Prostate gland (tissue), 2 donors: Measurements from ENCODE around the gene CCDC27. TPM values are rescaled to one million over a fixed set of nuclear protein-coding genes. Genes with fewer than 3 reads are reported as not detected.

Experiments
- DNase-seq: peaks from one replicate; pipeline ENCODE4 v3.0.0-alpha.2; 2019; ENCODE audit warnings: low spot score
- H3K27ac ChIP-seq, 2 donors: fragments of 200-600 bp; sonication (generic); 2 replicates each; pipeline ENCODE4 v1.5.1; 2017 to 2019
- H3K27me3 ChIP-seq: fragments of 200-600 bp; sonication (generic); replicated peaks from 2 replicates; pipeline ENCODE4 v1.5.1; 2019; ENCODE audit not compliant: insufficient read depth
- H3K36me3 ChIP-seq, 2 donors: fragments of 200-600 bp; sonication (generic); 1 replicate in 1 of 2; 2 replicates in 1 of 2; pipeline versions ENCODE4 v1.5.1 to v1.8.1; 2017 to 2019
- H3K4me1 ChIP-seq: fragments of 200-600 bp; sonication (generic); replicated peaks from 2 replicates; pipeline ENCODE4 v1.5.1; 2019
- H3K4me3 ChIP-seq, 2 donors: fragments of 200-600 bp; sonication (generic); 2 replicates each; pipeline ENCODE4 v1.5.1; 2017 to 2019
- H3K9me3 ChIP-seq: fragments of 200-600 bp; sonication (generic); 2 replicates; pipeline ENCODE4 v1.5.1; 2017
- POLR2A ChIP-seq: fragments of 450-650 bp; IDR thresholded peaks from one replicate; pipeline ENCODE4 v1.6.1; 2016; ENCODE audit warnings: antibody characterized with exemption, mild to moderate bottlenecking
- POLR2AphosphoS5 ChIP-seq: sonication (generic); formaldehyde crosslinking; IDR thresholded peaks from one replicate; pipeline ENCODE4 v1.6.1; 2017; ENCODE audit warnings: antibody characterized with exemption
- WGBS: methylation state at CpG from one replicate; pipeline ENCODE4 v1.1.5; 2018; 5-methylcytosine and 5-hydroxymethylcytosine counted together
- intact Hi-C: fragments of 100-400 bp; cut with DNase I; formaldehyde crosslinking; loops from one replicate; pipeline ENCODE4 v1.14.2; 2022
- total RNA-seq, 2 donors: library from RNA; depleted of rRNA; stranded (reverse); fragments of >200 nt; gene quantifications; one replicate each; pipeline ENCODE4 v1.1.0, GENCODE V29; 2016
- TF ChIP-seq, protein P1 (sequence below), 4 experiments: fragments of 200-600 bp in 2 of 4; fragments of 450-650 bp in 2 of 4; sonication (generic) in 2 of 4; IDR thresholded peaks; 1 replicate in 3 of 4; 2 replicates in 1 of 4; pipeline ENCODE4 v1.5.1; 2016 to 2019; ENCODE audit warnings: antibody characterized with exemption in 4 of 4, mild to moderate bottlenecking in 2 of 4, moderate library complexity in 2 of 4

The CCDC27 gene
- total RNA-seq, 2 donors from 2014 or later: 0.97 TPM; not detected in 1

DNA sequence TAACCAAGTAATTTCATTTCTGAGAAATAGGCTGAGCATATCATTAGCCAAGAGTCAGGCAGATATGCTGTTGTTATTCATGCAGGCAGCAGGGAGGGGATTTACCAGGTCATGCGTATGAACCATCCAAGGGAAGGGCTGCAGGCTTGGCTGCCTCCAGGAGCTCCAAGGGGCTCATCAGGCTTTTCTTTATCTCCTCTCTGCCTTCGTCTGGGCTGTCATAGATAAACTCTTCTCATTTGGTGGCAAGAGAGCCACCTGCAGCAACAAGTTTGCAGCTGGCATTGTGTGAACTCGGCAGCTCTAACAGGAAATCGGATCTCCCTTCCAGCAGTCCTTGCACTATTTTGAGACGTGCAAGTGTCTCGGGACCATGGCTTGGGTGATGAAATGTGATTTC, 7.5 kb downstream of the CCDC27 start:
- no peaks in the 10 kb centered on the region for H3K27me3 ChIP-seq
- no peak overlapping the region for H3K4me3 ChIP-seq
- H3K36me3 ChIP-seq: no peaks in the 10 kb centered on the region
- intact Hi-C loops: no loop called here
- TF ChIP-seq POLR2A (no peak), POLR2AphosphoS5 (no peak)
- TF ChIP-seq, protein P1, sequence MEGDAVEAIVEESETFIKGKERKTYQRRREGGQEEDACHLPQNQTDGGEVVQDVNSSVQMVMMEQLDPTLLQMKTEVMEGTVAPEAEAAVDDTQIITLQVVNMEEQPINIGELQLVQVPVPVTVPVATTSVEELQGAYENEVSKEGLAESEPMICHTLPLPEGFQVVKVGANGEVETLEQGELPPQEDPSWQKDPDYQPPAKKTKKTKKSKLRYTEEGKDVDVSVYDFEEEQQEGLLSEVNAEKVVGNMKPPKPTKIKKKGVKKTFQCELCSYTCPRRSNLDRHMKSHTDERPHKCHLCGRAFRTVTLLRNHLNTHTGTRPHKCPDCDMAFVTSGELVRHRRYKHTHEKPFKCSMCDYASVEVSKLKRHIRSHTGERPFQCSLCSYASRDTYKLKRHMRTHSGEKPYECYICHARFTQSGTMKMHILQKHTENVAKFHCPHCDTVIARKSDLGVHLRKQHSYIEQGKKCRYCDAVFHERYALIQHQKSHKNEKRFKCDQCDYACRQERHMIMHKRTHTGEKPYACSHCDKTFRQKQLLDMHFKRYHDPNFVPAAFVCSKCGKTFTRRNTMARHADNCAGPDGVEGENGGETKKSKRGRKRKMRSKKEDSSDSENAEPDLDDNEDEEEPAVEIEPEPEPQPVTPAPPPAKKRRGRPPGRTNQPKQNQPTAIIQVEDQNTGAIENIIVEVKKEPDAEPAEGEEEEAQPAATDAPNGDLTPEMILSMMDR (IDR thresholded peaks at IDR 0.05): no peak
- H3K4me1 ChIP-seq: no peaks in the 10 kb centered on the region
- H3K27ac ChIP-seq: no peak overlapping the region
- no peak for DNase-seq
- no peaks in the 10 kb centered on the region for H3K9me3 ChIP-seq
- WGBS: 56% methylated on average over 6 of the region's 6 CpGs

DNA sequence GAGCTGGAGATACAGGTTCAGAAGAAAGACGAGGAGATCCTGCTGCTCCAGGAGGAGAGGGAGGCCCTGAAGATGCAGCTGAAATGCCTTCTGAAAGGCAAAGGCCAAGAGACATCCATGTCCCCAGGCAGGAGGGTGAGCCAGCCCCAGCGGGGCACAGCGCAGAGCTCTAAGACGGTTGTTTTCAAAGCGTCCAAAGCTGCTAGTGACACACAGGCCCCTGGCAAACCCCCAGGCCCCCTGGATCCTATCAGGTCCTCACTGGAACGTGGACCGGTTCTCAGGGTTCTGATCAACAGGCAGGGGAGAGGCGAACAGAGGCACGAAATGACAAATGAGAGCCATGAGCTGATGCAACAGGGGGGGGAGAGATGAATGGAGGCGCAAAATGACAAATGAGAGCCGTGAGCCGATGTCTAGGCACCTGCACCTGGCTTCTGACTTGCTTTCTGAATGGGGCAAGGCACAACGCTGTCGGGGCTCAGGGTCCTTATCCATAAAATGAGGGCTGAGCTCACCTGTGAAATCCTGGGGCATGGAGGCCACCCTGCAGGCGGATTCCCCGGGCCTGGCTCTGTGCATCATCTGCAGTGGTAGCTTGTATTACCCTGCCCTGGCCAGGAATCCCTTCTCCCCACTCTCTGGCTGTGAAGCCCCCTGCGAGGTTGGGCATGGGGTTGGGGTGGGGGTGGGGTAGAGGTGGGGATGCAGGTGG, 9.2 kb downstream of the CCDC27 start:
- Histone ChIP-seq H3K9me3 (no peaks in the 10 kb centered on the region), H3K4me1 (no peaks in the 10 kb centered on the region), H3K27ac (no peak overlapping the region), H3K4me3 (no peak overlapping the region), H3K36me3 (no peaks in the 10 kb centered on the region), H3K27me3 (no peaks in the 10 kb centered on the region)
- intact Hi-C loops: no loop called here
- WGBS: 82% methylated on average over 17 of the region's 17 CpGs
- TF ChIP-seq POLR2AphosphoS5: no peak
- TF ChIP-seq POLR2A: no peak
- TF ChIP-seq, protein P1 (IDR thresholded peaks at IDR 0.05): no peak
- DNase-seq: no peak

DNA sequence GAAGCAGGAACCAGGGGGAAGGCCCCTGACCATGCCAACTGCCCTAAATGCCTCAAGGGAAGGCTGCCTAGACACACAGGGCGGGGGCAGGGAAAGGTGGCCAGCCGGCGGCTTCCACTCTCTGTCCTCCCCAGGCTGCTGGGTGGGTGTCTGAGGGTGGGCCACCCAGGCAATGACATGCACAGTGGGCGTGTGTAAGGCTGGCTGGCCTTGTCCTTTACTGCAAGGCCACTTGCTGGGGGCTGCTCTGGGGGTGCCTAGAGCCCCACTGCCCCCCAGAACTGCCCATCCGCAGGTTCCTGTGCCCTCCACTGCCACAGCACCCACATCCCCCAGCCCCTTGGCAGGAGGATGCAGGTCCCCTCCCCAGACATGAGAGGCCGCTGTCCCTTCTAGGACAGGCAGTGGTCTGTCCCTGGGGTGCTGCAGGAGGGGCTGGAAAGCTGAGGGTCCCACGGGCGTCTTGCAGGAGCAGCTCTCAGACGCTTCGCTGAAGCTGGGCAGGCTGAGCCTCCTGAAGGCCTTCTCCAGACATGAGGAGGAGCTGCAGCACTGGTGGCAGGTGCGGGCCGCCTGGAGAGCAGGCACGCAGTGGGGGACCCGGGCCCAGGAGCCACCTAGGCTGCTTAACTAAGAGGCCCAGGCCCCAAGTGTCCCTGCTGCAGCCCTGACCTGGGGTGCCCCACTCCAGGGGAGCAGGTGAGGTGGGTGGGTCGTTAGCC, 10.1 kb downstream of the CCDC27 start:
- Histone ChIP-seq H3K4me3 (no peak overlapping the region), H3K36me3 (no peaks in the 10 kb centered on the region), H3K4me1 (no peaks in the 10 kb centered on the region), H3K27ac (no peak overlapping the region), H3K27me3 (no peaks in the 10 kb centered on the region), H3K9me3 (no peaks in the 10 kb centered on the region)
- no peak for DNase-seq
- TF ChIP-seq POLR2AphosphoS5 (no peak), POLR2A (no peak)
- TF ChIP-seq, protein P1 (IDR thresholded peaks at IDR 0.05): no peak
- intact Hi-C loops: no loop called here
- WGBS: 76% methylated on average over 15 of the region's 15 CpGs

DNA sequence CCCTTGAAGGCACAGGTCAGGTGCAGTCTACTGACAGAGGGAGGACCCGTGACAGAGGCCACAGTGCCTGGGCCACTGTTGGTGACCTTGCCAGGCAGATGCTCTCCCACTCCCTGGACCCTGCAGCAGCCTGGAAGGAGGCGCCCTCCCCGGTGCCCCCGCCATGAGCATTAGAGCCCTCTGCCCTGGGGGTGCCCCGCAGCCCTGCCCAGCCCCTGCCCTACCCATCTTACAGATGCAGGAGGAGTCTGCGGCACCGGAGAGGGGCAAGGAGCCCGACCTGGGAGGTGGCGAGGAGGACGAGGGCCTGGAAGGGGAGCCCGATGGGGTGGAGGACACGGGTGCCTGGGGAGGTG, 10.6 kb downstream of the CCDC27 start:
- Histone ChIP-seq H3K4me3 (no peak overlapping the region), H3K36me3 (no peaks in the 10 kb centered on the region), H3K27me3 (no peaks in the 10 kb centered on the region), H3K27ac (no peak overlapping the region), H3K9me3 (no peaks in the 10 kb centered on the region), H3K4me1 (no peaks in the 10 kb centered on the region)
- WGBS: 87% methylated on average over 12 of the region's 12 CpGs
- DNase-seq: no peak
- TF ChIP-seq, protein P1 (IDR thresholded peaks at IDR 0.05): no peak
- no peak for TF ChIP-seq POLR2AphosphoS5
- no peak for TF ChIP-seq POLR2A
- intact Hi-C loops: no loop called here
